Thyroid gland (tissue), 4 donors: ENCODE measurements around the gene CCR6.

ENCODE experiments used
- POLR2A ChIP-seq, 2 donors: fragments of 450-650 bp; IDR thresholded peaks; one replicate each; pipeline ENCODE4 v1.6.1; 2017; ENCODE audit warnings: antibody characterized with exemption in 2 of 2, mild to moderate bottlenecking in 2 of 2, moderate library complexity in 1 of 2
- TF ChIP-seq, protein P1 (sequence below), 6 experiments: fragments of 200-600 bp in 3 of 6; fragments of 450-650 bp in 3 of 6; sonication (generic) in 3 of 6; IDR thresholded peaks; one replicate each; pipeline ENCODE4 v1.5.1; 2016 to 2019; ENCODE audit warnings: antibody characterized with exemption in 6 of 6, mild to moderate bottlenecking in 2 of 6, inconsistent platforms in 1 of 6, moderate library complexity in 1 of 6

DNA sequence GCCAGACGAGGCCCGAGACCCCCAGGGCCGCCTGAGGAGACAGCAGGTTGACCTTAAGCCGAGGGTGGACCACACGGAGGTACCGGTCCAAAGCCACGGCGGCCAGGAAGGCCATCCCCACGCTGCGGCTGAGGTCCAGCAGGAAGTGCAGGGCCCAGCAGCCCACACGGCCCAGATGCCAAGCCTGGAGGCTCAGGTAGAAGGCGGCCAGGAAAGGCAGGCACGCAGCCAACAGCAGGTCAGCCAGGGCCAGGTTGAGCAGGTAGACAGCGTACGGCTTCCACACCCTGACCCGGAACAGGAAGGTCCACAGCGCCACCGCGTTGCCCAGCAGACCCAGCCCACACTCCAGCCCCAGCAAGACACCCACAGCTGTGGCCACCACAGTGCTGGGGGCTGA, 34.5 kb downstream of the CCR6 start:
- TF ChIP-seq, protein P1, sequence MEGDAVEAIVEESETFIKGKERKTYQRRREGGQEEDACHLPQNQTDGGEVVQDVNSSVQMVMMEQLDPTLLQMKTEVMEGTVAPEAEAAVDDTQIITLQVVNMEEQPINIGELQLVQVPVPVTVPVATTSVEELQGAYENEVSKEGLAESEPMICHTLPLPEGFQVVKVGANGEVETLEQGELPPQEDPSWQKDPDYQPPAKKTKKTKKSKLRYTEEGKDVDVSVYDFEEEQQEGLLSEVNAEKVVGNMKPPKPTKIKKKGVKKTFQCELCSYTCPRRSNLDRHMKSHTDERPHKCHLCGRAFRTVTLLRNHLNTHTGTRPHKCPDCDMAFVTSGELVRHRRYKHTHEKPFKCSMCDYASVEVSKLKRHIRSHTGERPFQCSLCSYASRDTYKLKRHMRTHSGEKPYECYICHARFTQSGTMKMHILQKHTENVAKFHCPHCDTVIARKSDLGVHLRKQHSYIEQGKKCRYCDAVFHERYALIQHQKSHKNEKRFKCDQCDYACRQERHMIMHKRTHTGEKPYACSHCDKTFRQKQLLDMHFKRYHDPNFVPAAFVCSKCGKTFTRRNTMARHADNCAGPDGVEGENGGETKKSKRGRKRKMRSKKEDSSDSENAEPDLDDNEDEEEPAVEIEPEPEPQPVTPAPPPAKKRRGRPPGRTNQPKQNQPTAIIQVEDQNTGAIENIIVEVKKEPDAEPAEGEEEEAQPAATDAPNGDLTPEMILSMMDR (IDR thresholded peaks at IDR 0.05), result no peak
- no peak for TF ChIP-seq POLR2A (IDR thresholded peaks at IDR 0.05)
